Measurements from ENCODE around the gene NEO1.

GRCh38 chr15:73034221-73034620 lies 18.0 kb upstream of the NEO1 start:
- TF ChIP-seq CTCF (IDR thresholded peaks at IDR 0.05; ENCODE audit: poor library complexity) (no peak), EZH2phosphoT487 (IDR thresholded peaks at IDR 0.05; ENCODE audit: low read depth, severe bottlenecking, unreplicated experiment) (no peak)

Measured in hepatocyte (in vitro differentiated cells).